Uterus (tissue), 4 donors: ENCODE measurements around the gene BAG3. TPM values are rescaled to one million over a fixed set of nuclear protein-coding genes. Genes with fewer than 3 reads are reported as not detected.
"Not testable (repeated sequence)": the region's sequence is repeated elsewhere in the genome, so short reads cannot be mapped to it uniquely, and the experiment has no call there.

Source experiments
- DNase-seq, 2 donors: peaks; one replicate each; pipeline ENCODE4 v3.0.0-alpha.2; 2019 to 2020
- H3K27ac ChIP-seq, 2 donors: fragments of 200-600 bp; sonication (generic); 1 replicate in 1 of 2; 2 replicates in 1 of 2; pipeline ENCODE4 v1.5.1; 2016 to 2018
- H3K27me3 ChIP-seq, 2 donors: fragments of 200-600 bp; sonication (generic); one replicate each; pipeline ENCODE4 v1.5.1; 2018 to 2019; ENCODE audit warnings: control low read depth in 1 of 2
- H3K36me3 ChIP-seq, 2 donors: fragments of 200-600 bp; sonication (generic); one replicate each; pipeline ENCODE4 v1.5.1; 2019; ENCODE audit warnings: control low read depth in 1 of 2
- H3K4me1 ChIP-seq, 2 donors: fragments of 200-600 bp; sonication (generic); one replicate each; pipeline ENCODE4 v1.5.1; 2018 to 2019; ENCODE audit warnings: control low read depth in 1 of 2
- H3K4me3 ChIP-seq, 2 donors: fragments of 200-600 bp; sonication (generic); 1 replicate in 1 of 2; 2 replicates in 1 of 2; pipeline ENCODE4 v1.5.1; 2018 to 2019; ENCODE audit warnings: mild to moderate bottlenecking in 1 of 2
- H3K9me3 ChIP-seq, 2 donors: fragments of 200-600 bp; sonication (generic); one replicate each; pipeline ENCODE4 v1.5.1; 2019; ENCODE audit warnings: control low read depth in 1 of 2
- CTCF ChIP-seq, 4 experiments: fragments of 200-600 bp in 2 of 4; fragments of 450-650 bp in 2 of 4; sonication (generic) in 2 of 4; IDR thresholded peaks; one replicate each; pipeline ENCODE4 v1.5.1; 2016 to 2019; ENCODE audit warnings: antibody characterized with exemption in 4 of 4, mild to moderate bottlenecking in 2 of 4, moderate library complexity in 1 of 4
- POLR2A ChIP-seq, 2 donors: fragments of 450-650 bp; IDR thresholded peaks; one replicate each; pipeline ENCODE4 v1.6.1; 2016; ENCODE audit warnings: antibody characterized with exemption in 2 of 2, mild to moderate bottlenecking in 1 of 2, moderate library complexity in 1 of 2
- intact Hi-C: fragments of 100-400 bp; cut with DNase I; formaldehyde crosslinking; loops from one replicate; pipeline ENCODE4 v1.15.1; 2023; ENCODE audit warnings: low total_unique reads
- total RNA-seq, 4 donors: library from RNA; depleted of rRNA in 3 of 4; stranded (reverse); fragments of >200 nt in 3 of 4; gene quantifications; one replicate each; pipeline versions ENCODE4 v1.1.0 to v1.2.4, GENCODE V29; 2014 to 2023
- donor health status: DM: yes; HTN: yes; CAD: no.

The BAG3 gene
- total RNA-seq, 4 donors from 2014 or later = 6.6 to 44.1 (median 22.4) TPM

DNA sequence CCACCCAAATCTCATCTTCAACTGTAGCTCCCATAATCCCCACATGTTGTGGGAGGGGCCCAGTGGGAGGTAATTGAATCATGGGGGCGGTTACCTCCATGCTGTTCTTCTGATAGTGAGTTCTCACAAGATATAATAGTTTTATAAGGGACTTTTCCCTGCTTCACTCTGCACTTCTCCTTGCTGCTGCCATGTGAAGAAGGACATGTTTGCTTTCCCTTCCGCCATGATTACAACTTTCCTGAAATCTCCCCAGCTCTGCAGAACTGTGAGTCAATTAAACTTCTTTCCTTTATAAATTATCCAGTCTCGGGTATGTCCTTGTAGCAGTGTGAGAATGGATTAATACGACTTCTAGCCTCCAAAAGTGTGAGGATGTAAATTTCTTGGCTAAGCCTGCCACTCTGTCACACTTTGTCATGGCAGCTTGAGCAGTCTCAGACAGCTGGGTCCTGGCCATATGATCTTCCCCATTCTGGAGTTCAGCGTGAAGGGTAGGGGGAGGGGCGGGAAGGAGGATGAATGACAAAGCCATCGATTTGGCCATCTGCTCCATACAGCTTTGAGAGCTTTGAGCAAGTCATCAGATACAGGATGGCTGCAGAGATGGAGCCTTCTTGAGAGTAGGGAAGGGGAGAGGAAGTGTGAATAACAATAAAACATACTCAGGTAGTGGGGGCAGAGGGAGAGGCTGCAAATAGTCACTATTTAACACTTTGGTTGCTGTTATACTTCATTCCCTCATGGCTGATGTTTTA lies 55.5 kb downstream of the BAG3 start:
- intact Hi-C loops = no loop called here
- no peaks in the 10 kb centered on the region for H3K9me3 ChIP-seq
- no peak overlapping the region for H3K4me3 ChIP-seq
- TF ChIP-seq POLR2A (IDR thresholded peaks at IDR 0.05) = no peak
- no peak for TF ChIP-seq CTCF (IDR thresholded peaks at IDR 0.05)
- no peak for DNase-seq
- H3K27me3 ChIP-seq = no peaks in the 10 kb centered on the region
- H3K27ac ChIP-seq = no peak overlapping the region
- no peaks in the 10 kb centered on the region for H3K4me1 ChIP-seq
- no peaks in the 10 kb centered on the region for H3K36me3 ChIP-seq

DNA sequence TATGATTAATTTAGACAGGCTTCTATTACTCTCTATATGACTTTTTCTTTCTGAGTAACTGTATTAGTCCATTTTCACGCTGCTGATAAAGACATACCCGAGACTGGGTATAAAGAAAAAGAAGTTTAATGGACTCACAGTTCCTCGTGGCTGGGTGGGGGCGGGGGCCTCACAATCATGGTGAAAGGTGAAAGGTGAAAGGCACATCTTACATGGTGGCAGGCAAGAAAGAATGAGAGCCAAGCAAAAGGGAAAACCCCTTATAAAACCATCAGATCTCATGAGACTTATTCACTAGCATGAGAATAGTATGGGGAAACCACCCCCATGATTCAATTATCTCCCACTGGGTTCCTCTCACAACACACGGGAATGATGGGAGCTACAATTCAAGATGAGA lies 56.2 kb downstream of the BAG3 start:
- DNase-seq, H3K27ac ChIP-seq, intact Hi-C loops, H3K4me1 ChIP-seq, H3K27me3 ChIP-seq, H3K9me3 ChIP-seq, H3K4me3 ChIP-seq, H3K36me3 ChIP-seq: not testable (repeated sequence)

- intact Hi-C loops, H3K27ac ChIP-seq, DNase-seq: not testable (repeated sequence)
Observed at GRCh38 chr10:119710935-119711334, 59.8 kb downstream of the BAG3 start.

GRCh38 chr10:119713744-119714483 lies 62.7 kb downstream of the BAG3 start:
- no peaks in the 10 kb centered on the region for H3K27me3 ChIP-seq
- no peaks in the 10 kb centered on the region for H3K4me1 ChIP-seq
- H3K27ac ChIP-seq = no peak overlapping the region
- H3K36me3 ChIP-seq = no peaks in the 10 kb centered on the region
- no peak for DNase-seq
- TF ChIP-seq POLR2A (IDR thresholded peaks at IDR 0.05) (no peak), CTCF (IDR thresholded peaks at IDR 0.05) (no peak)
- no peaks in the 10 kb centered on the region for H3K9me3 ChIP-seq
- intact Hi-C loops = no loop called here
- no peak overlapping the region for H3K4me3 ChIP-seq

More at GRCh38 chr10:119710935-119711334, 59.8 kb downstream of the BAG3 start:
- not testable (repeated sequence) for H3K4me3 ChIP-seq, H3K27me3 ChIP-seq, H3K9me3 ChIP-seq, H3K4me1 ChIP-seq, H3K36me3 ChIP-seq

DNA sequence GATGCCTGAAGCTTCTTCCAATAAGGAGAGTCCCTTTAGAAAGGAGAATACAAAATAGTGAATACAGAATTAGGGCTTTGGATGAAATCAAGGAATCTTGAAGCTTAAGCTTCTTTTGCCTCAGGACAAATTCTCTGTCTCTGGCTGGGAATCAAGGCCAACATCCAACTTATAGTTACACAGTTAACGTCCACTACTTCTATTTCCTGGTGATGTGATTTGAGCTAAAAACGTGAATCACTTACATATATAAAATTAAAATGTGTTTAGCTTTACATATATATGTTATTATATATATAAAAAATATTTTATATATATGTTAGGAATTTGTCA lies 63.3 kb downstream of the BAG3 start:
- no peaks in the 10 kb centered on the region for H3K9me3 ChIP-seq
- H3K4me3 ChIP-seq = no peak overlapping the region
- intact Hi-C loops = no loop called here
- DNase-seq = no peak
- H3K36me3 ChIP-seq = no peaks in the 10 kb centered on the region
- H3K27me3 ChIP-seq = no peaks in the 10 kb centered on the region
- no peaks in the 10 kb centered on the region for H3K4me1 ChIP-seq
- H3K27ac ChIP-seq = no peak overlapping the region
- TF ChIP-seq CTCF (IDR thresholded peaks at IDR 0.05) (no peak), POLR2A (IDR thresholded peaks at IDR 0.05) (no peak)
